ENCODE data around the gene MAGI1. TPM values are rescaled to one million over a fixed set of nuclear protein-coding genes. Genes with fewer than 3 reads are reported as not detected.

MAGI1 gene
- total RNA-seq, 1 donor from 2014 or later, result 21.9 TPM

DNA sequence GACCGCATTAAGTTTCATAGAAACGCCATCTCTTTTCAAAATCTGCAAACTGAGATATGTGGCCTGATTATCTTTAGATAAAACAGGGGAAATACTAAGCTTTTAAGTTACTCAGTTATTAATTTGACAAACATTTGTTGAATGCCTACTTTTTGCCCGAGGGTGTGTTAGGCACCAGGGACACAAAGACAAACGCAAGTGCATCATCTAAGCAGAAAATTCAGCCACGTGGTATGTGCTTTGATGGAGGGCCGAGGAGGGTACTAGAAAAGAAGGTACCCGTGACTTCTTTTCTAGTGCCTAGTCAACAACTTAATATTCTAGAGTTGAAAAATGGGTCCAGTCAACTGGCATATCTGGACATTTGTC is 594.3 kb downstream of the MAGI1 start:
- H3K27ac Mint-ChIP-seq (ENCODE audit: unreplicated experiment), result no peak overlapping the region
- no peaks in the 10 kb centered on the region for H3K9me3 Mint-ChIP-seq (ENCODE audit: unreplicated experiment)
- H3K4me3 Mint-ChIP-seq (ENCODE audit: unreplicated experiment), result no peak overlapping the region
- H3K4me1 Mint-ChIP-seq (ENCODE audit: unreplicated experiment), result peaks cover 2% of the 10 kb centered on the region
- DNase-seq (ENCODE audit: extremely low spot score, unreplicated experiment), result no peak
- no peaks in the 10 kb centered on the region for H3K27me3 Mint-ChIP-seq (ENCODE audit: unreplicated experiment)
- H3K36me3 Mint-ChIP-seq (ENCODE audit: unreplicated experiment), result no peaks in the 10 kb centered on the region
- TF ChIP-seq, protein P1, sequence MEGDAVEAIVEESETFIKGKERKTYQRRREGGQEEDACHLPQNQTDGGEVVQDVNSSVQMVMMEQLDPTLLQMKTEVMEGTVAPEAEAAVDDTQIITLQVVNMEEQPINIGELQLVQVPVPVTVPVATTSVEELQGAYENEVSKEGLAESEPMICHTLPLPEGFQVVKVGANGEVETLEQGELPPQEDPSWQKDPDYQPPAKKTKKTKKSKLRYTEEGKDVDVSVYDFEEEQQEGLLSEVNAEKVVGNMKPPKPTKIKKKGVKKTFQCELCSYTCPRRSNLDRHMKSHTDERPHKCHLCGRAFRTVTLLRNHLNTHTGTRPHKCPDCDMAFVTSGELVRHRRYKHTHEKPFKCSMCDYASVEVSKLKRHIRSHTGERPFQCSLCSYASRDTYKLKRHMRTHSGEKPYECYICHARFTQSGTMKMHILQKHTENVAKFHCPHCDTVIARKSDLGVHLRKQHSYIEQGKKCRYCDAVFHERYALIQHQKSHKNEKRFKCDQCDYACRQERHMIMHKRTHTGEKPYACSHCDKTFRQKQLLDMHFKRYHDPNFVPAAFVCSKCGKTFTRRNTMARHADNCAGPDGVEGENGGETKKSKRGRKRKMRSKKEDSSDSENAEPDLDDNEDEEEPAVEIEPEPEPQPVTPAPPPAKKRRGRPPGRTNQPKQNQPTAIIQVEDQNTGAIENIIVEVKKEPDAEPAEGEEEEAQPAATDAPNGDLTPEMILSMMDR (IDR thresholded peaks at IDR 0.05), result no peak

DNA sequence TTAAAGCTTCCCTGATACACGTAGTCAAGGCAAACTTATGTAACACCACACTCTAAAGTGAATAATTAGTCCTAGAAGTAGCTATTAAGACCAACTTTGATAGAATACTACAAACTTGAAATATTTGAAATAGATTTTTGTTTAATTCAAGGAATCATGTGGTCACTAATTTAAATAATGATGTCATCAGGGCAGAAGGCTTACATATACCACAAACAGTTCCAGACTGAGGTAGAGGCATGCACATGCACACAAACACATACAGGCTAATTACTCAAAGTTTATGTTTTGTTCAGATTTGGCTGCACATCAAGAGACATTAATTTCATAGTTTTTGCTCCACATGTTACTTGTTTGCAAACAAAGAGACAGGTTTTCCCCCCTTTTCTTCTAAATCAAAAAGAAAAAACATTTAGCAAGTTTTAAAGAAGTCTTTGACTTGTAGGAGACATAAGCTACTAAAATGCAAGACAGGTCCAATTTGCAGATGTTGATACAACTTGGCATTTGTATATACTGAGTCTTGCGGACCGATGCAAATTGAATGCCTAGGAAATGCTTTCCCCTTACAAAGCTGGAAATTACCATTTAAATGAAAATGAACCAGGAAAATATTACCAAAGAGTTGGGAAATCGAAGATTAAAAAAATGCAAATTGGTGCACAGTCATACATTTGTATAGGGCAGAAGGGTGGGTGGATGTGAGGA is 594.8 kb downstream of the MAGI1 start:
- no peaks in the 10 kb centered on the region for H3K27me3 Mint-ChIP-seq (ENCODE audit: unreplicated experiment)
- DNase-seq (ENCODE audit: extremely low spot score, unreplicated experiment), result no peak
- peaks cover 2% of the 10 kb centered on the region for H3K4me1 Mint-ChIP-seq (ENCODE audit: unreplicated experiment)
- H3K9me3 Mint-ChIP-seq (ENCODE audit: unreplicated experiment), result no peaks in the 10 kb centered on the region
- no peaks in the 10 kb centered on the region for H3K36me3 Mint-ChIP-seq (ENCODE audit: unreplicated experiment)
- H3K27ac Mint-ChIP-seq (ENCODE audit: unreplicated experiment), result no peak overlapping the region
- H3K4me3 Mint-ChIP-seq (ENCODE audit: unreplicated experiment), result no peak overlapping the region
- TF ChIP-seq, protein P1 (IDR thresholded peaks at IDR 0.05), result no peak

DNA sequence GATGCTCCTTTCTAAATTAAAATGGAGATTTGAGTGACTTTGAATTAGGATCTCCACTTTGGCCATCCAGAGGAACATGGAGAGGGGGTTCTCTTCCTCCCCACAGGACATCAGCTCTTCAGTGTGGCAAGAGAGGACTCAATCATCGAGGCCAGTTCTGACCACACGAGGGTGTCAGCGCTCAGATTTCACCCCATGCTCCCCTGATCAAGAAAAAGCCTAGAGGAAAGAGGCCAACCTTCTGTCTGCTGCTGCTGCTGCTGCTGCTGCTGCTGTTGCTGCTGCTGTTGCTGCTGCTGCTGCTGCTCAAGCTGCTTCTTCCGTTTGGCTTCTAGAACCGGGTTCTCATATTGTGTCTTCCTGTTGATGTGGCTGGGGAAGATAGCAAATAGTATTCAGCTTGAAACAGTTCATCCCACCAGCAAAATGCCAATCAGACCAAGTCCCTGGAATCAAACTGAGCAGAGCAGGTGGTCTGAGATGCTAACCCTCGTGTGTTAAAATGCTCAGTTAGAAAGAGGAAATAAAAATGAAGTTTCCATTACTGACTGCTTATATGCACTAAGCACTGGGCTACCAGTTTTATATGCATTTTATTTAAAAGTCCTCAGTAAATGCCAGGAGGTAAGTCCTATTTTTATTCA is 599.0 kb downstream of the MAGI1 start:
- H3K9me3 Mint-ChIP-seq (ENCODE audit: unreplicated experiment), result no peaks in the 10 kb centered on the region
- no peak overlapping the region for H3K4me3 Mint-ChIP-seq (ENCODE audit: unreplicated experiment)
- H3K36me3 Mint-ChIP-seq (ENCODE audit: unreplicated experiment), result peaks cover 3% of the 10 kb centered on the region
- no peak for DNase-seq (ENCODE audit: extremely low spot score, unreplicated experiment)
- TF ChIP-seq, protein P1 (IDR thresholded peaks at IDR 0.05), result peak; percentile 74
- H3K27ac Mint-ChIP-seq (ENCODE audit: unreplicated experiment), result no peak overlapping the region
- H3K27me3 Mint-ChIP-seq (ENCODE audit: unreplicated experiment), result no peaks in the 10 kb centered on the region
- H3K4me1 Mint-ChIP-seq (ENCODE audit: unreplicated experiment), result peaks cover 2% of the 10 kb centered on the region

DNA sequence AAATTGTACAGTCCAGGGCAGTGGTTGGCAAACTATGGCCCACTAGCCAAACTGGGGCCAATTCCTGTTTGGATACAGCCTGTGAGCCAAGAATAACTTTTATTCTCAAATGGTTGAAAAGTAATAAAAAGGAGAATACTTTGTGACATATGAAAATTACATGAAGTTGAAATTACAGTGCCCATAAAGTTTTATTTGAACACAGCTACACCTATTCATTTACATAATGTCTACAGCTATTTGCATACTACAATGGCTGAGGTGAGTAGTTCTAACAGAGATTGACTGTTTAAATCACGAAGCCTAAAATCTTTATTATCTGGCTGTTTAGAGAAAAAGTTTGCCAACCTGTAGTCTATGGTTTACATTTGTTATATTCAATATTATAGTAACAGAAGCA is 600.1 kb downstream of the MAGI1 start:
- TF ChIP-seq, protein P1 (IDR thresholded peaks at IDR 0.05), result no peak
- Mint-ChIP-seq H3K36me3 (ENCODE audit: unreplicated experiment) (peaks cover 7% of the 10 kb centered on the region), H3K4me1 (ENCODE audit: unreplicated experiment) (peaks cover 2% of the 10 kb centered on the region), H3K4me3 (ENCODE audit: unreplicated experiment) (no peak overlapping the region), H3K9me3 (ENCODE audit: unreplicated experiment) (no peaks in the 10 kb centered on the region), H3K27me3 (ENCODE audit: unreplicated experiment) (no peaks in the 10 kb centered on the region), H3K27ac (ENCODE audit: unreplicated experiment) (no peak overlapping the region)
- DNase-seq (ENCODE audit: extremely low spot score, unreplicated experiment), result no peak

DNA sequence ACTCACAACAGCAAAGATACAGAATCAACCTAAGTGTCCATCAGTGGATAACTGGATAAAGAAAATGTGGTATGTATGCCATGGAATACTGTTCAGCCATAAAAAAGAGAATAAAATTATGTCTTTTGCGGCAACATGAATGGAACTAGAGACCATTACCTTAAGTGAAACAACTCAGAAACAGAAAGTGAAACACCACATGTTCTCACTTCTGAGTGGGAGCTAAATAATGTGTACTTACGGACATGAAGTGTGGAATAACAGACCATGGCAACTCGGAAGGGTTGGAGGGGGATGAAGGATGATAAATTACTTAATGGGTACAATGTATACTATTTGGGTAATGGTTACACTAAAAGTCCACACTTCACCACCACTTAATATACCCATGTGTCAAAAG is 600.6 kb downstream of the MAGI1 start:
- Mint-ChIP-seq H3K4me1 (ENCODE audit: unreplicated experiment) (peaks cover 2% of the 10 kb centered on the region), H3K27me3 (ENCODE audit: unreplicated experiment) (no peaks in the 10 kb centered on the region), H3K4me3 (ENCODE audit: unreplicated experiment) (no peak overlapping the region), H3K9me3 (ENCODE audit: unreplicated experiment) (no peaks in the 10 kb centered on the region), H3K27ac (ENCODE audit: unreplicated experiment) (no peak overlapping the region), H3K36me3 (ENCODE audit: unreplicated experiment) (peaks cover 7% of the 10 kb centered on the region)
- TF ChIP-seq, protein P1 (IDR thresholded peaks at IDR 0.05), result no peak
- no peak for DNase-seq (ENCODE audit: extremely low spot score, unreplicated experiment)

Measured in osteocyte (in vitro differentiated cells).